GM21576 (cell line): Measurements from ENCODE around the gene GLRA3.
"Not testable (repeated sequence)": the region's sequence is repeated elsewhere in the genome, so short reads cannot be mapped to it uniquely, and the experiment has no call there.

Source experiments
- ATAC-seq: cut with Tn5 transposase; IDR thresholded peaks from one replicate; pipeline ENCODE4 v1.9.1; 2021; ENCODE audit warnings: mild to moderate bottlenecking, moderate library complexity; ENCODE audit not compliant: unreplicated experiment

GLRA3 gene

DNA sequence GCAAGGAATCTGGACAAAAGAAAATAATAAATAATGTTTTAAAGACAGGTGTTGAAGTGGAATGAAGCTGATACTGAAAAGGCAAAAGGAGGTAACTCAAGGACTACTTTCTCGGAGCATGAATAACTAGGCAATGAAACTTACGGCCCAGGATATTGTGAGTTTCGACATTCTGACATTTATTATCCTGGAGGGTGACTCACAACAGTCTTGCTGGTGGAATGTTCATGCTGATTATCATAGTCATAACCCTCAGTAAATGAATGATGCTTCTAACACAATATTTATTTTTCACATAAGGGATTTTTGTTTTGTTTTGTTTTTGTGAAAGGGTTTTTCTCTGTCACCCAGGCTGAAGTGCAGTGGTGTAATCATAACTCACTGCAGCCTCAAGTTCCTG, 159.8 kb downstream of the GLRA3 start:
- ATAC-seq: no peak

DNA sequence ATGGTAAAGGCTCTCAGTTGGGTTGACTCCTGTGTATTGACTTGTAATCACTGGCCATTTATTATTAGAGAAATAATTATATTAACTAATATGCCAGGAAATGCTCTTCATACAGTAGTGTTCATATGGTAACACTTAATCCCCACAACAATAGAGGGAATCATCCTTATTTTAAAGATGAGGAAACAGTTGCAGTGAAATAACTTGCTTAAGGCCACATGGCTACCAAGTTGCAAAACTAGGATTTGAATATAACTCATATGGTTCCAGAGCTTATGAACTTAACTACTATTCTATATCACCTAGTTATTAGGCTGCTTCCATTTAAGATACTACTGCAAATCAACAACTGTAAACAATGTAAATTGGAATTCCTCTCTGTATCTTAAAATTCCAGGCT, 163.2 kb downstream of the GLRA3 start:
- ATAC-seq: no peak

DNA sequence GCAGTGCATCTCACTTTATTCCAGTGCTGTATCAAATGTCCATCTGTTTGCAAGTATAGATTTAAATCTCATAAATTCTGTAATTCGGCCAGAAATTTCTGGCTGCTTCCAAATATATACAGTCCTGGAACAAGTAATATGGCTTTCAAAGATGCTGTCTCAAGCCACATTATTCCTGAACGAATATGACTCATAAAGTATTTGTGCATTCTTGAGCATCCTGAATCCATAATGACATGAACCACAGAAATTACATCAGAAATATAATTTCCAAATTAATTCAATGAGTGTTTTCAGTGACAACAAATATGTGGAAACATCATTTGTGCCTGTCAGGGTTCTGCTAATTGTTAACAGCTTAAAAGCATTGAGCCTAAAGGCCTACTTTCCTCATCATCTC, 165.8 kb downstream of the GLRA3 start:
- no peak for ATAC-seq

DNA sequence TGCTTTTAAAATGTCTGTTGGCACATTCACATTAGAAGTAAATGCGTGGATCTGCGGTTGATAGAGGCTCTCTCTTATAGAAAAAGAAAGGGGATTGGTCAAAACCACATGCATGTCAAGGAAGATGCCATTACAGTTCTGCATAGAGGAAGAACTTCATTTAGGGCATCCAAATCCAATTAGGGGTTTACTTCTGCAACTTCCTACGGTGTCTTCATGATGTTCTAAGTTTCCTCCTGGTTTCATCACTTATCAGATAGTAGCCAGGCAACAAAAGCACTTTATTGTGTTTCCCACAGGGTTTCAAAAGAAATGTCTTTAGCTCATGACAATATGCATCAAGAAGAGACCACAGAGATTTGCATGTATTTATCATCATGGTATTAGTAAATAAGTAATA, 170.8 kb downstream of the GLRA3 start:
- no peak for ATAC-seq

DNA sequence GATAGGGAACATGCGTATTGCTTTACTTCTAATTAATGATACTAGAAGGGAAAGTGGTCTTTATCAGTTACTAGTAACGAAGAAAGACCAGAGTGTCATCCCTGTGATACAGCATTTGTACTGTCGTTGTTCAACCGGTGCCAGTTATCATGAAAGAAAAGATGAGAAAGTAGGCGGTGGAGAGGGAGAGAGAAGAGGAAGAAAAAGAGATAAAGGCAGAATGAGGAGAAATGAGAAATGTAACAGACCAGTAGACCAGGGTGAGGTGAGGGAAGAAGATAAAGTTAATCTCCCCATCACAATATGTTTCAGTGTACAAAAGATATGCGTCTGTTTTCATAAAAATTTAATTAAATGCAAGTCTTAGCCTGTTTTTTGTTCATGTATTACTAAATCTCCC, 171.6 kb downstream of the GLRA3 start:
- ATAC-seq: no peak

DNA sequence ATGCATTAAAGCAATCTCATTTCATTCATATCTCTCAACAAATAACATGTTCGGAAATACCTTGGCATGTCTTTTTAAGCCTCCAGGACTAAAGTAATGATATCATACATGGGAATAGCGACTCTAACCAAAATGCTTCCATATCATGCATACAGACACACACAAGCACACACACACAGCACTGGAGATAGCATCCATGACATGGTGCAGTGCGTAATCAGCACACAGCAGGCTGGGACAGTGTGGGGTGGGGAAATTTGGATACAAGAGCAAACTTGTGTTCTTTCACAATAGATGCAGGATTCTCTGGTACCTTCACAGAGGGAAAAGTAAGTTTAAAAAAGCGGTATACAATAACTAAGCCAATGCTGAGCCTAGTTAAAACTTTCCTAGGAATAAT, 174.4 kb downstream of the GLRA3 start:
- ATAC-seq: no peak

DNA sequence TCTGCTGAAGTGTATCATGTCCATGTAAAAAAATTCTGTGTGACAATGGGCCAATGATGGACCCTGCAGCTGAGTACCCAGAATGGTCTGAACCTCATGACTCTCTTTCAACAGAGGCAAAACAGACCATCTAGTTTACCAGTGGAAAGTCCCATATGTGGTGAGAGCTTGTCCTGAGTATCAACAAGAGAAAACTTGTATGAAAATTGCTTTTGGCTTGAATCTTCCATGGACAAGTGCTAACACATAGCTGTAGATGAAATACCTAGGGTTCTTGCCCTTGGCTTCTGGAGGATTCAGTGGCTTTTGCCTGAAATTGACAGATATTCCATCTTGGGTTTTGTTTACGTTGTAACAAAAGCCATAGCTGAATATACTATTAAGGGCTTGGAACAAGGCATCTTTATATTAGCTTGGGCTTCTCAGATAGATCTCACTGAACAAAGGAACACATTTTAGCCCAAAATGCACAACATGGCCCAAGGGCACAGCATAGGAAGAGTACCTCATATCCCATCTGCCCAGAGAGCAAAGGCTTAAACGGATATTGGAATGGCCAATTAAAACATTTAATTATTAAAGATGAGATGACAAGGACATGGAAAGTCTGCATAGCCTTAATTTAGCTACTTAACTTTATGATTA, 178.2 kb downstream of the GLRA3 start:
- no peak for ATAC-seq

DNA sequence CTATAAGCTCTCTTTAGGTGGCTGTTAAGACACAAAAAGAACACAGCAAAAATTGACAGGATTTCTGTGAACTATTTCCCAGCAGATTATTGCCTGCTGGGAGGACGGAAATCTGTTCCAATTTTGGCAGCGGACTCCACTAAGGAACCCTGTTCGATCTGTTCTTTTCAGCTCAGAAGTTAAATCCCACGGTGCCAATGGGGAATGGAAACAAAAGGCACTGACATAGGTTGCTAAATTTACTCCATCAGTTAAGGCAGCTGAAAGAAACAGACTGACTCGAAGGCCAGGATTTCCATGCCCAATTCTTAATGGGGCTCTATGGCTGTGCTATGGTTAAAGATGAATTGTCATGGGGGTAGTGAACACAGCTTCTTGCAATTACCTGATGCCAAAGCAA, 180.2 kb downstream of the GLRA3 start:
- ATAC-seq: no peak

DNA sequence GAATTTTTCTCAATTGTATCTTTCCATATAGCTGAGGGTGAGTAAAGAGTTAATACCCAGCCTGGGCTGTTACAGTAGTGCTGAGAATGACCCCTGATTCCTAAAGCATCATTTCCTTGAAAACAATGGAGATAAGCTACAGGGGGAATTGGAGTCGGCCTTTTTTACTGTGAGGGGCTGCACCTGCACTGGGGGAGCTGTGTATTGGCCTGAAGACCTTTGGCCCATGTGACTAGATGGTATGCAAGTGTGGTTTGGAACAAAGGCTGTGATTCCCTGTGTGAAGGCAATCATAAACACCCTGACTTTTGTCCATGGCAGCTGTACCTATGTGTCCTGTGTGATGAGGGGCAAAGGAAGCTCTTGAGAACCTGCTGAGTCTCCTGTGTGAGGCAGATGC, 182.7 kb downstream of the GLRA3 start:
- ATAC-seq: no peak

DNA sequence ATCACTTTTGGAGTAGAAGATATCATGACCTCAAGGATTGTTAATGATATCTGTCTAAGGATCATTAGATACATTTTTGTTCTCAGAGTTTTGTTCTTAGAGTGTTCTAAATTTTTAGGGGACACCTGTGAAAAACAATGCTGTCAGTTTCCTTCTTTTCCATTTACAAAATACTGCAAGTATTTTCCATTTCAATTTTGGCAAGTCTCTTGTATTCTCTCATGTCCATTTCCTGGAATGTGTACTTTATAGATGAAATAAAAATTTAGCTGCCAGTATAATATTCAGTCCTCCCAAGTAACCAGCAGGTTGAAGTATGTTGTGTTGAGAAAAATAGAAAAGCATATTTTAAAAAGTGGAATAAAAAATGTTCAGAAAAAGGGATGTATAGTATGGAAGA, 188.9 kb downstream of the GLRA3 start:
- no peak for ATAC-seq

DNA sequence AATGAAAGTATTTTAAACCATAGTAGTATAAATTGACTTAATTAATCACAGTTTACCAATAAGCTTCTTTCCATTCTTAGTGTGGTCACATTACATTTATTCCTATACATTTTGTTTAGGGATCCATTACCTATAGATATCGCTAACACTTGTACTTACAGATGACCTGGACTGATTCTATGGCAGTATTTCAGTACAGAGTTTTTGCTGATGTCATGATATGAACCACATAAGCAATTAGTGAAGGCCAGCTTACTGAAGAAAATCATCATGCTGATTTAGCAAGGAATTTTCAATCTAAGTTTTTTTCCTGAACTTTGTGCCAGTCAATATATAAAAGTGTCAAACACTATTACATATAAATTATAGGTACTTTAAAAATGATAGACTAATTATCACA, 193.3 kb downstream of the GLRA3 start:
- no peak for ATAC-seq

DNA sequence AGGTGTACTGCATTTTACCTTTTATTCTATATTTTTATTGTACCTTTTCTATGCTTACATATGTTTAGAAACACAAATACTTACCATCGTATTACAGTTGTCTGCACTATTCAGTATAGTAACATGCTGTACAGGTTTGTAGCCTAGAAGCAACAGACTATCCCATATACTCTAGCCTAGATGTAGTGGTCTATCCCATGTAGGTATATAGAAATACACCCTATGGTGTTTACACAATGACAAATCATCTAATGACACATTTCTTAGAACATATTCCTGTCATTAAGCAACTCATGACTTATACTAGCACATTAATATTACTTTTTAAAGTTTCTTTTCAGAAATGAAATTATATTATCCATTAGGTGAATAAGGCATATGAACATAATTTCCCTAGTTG, 195.6 kb downstream of the GLRA3 start:
- ATAC-seq: no peak

DNA sequence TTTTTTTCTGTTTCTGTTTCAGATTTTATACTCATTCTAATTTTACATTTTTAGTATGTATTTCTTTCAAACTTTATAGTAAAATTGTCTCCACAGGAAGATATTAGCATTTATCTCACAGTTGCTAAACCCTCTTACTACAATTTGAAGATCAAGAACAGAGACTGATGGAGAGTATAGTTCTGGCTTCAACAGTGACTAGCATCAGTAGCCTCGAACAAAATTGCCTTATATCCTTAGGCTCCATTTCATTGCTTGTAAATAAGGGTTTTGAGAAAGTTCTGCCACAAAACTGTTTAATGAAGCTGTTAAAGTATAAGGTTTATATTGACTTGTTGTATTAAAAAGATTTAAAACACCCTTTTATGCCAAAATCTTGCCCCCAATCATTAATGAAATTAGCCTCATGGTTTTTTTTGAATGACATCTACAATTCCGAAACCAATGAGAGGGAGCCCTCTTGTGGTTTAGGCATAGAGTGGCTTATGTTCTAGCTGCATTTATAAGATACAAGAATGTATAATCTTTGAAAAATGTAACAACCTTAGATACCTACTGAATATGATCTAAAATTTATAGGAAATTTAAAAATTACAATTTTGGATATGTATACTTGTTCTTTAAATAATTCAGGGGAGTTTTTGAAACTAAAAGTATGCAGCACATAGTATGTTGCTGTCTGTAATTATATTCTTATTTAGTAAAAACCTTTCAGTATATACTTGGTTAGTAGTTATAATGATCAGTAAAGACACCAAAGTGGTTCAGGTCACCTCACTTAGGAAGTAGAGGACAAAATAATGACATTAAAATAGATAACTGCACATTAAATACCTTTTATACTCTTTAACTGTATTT, 196.9 kb downstream of the GLRA3 start:
- no peak for ATAC-seq

DNA sequence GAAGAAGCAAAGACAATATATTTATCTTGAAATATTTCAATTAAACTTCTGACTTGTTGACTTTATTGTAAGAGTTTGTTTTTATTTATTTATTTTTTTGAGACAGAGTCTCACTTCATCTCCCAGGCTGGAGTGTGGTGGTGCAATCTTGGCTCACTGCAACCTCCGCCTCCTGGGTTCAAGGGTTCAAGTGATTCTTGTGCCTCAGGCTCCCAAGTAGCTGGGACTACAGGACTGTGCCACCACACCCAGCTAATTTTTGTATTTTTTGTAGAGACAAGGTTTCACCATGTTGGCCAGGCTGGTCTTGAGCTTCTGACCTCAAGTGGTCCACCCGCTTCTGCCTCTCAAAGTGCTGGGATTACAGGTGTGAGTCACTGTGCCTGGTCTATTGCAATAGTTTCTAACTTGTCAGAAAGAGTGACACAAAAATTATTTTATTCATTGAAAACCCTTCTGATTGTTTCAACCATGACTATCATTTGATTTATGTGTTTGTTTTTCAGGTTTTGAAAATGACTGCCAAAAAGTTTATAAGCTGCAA, 199.1 kb downstream of the GLRA3 start:
- ATAC-seq: not testable (repeated sequence)

DNA sequence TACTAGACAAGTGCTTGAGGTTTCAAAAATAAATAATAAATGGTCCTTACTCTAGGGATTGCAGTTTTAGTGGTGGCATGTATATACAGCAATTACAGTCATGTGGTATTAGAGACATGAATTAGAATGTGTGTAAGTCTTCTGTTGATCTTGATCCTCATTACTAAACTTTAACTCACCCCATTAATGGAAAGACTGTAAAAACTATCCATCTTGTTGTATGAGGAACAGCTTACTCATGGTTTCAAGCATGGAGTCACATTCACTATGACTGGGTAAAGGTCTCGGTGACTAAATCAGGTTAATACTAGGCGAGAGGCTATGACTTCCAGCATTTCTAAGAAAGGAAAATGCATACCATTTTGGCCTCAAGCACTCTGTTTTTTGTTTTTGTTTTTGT, 199.8 kb downstream of the GLRA3 start:
- no peak for ATAC-seq

DNA sequence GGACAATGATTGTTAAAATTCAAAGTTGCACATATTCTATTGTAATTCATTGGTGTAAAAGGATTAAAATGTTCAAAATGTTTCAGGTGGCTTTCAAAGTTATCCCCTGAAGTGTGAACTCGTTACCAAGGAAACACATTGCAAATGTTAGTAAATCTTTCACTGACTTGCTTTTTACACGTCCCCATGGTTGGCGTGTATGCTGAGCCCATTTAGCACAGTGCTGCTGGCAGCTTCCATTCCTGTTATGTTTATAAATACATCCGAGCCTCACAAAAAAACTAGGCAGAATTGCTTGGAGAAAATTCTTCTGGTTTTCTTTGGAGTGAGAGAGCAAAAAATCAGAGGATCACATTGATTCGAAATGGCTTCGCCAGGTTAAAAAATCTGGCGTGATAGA, 200.9 kb downstream of the GLRA3 start:
- no peak for ATAC-seq

DNA sequence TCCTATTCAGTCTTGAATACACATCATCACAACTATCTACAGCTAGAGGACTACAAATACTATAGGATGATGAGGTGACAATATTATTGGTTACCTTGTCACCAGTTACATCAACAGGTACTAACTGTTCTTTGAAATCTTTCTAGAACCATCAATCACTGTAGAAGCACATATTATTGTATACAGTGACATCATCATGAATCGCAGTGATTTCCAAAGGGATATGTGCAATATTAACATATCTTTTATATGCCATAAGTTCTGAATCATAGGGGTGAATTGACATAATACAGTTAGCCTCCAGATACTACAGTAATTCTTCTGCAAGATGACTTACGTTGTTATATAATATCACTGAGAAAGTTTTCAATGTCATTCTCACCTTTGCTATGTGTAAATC, 201.6 kb downstream of the GLRA3 start:
- ATAC-seq: no peak

DNA sequence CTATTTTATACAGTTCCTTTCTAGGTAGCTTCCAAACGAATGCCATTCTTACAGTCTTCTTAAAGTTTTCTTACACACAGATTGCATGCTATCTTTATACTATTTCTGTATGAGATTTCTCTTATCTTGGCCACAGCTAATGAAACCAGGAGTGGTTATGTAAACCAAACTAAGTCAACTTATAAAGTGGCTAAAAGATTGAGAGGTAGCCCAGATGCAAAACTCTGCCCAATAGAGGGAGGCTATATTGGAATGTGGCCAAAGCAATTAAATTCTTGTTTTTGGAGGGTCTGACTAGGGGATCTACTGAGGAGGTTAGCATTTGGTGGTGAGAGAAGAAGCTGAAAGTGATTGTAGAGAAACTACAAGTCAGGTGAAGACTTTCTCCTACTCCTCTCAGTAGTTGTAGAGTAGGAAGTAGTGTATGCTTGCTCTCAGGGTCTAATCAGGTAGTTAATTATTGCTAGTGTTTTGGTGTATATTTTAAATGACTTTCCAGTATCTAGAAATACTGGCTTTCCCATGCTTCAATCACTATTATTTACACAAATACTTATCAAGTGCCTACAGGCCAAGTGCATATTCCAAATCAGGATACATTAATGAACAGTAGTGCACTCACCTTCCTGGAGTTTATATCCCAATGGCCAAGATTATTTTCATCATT, 202.6 kb downstream of the GLRA3 start:
- ATAC-seq: no peak

DNA sequence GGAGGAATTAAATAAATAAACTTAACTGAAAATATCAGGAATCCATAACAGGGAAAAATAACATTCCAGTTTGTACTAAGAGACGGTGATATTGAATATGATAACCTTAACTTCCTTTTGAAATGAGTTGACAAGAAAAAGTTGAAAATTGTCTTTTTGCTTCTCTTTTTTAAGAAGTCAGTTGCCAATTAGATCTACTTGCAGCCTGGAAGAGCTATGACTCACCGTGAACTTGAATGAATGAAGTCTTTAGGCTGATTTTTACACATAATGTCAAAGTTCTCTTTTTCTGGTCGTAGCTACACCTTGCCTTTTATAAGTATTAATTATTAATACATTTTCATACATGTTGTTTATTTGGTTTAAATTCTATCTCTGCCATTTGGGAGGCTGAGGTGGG, 212.4 kb downstream of the GLRA3 start:
- no peak for ATAC-seq

DNA sequence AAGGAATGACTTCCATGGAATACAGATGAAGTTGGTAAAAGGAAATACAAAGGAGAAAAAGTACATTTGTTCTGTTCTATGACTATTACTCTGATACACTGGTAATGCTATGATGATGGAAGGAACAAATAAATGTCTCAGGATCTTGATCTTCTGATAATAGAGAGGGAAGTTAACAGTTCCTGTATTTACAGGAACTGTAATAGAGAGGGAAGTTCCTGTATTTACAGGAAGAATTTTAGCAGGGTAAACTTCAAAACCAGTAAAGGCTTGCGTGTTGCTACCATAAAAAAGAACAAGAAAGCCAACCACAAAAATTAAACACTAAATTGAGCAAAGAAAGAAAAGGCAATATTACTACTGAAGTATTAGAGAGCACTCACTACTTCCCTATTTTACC, 215.1 kb downstream of the GLRA3 start:
- ATAC-seq: no peak

DNA sequence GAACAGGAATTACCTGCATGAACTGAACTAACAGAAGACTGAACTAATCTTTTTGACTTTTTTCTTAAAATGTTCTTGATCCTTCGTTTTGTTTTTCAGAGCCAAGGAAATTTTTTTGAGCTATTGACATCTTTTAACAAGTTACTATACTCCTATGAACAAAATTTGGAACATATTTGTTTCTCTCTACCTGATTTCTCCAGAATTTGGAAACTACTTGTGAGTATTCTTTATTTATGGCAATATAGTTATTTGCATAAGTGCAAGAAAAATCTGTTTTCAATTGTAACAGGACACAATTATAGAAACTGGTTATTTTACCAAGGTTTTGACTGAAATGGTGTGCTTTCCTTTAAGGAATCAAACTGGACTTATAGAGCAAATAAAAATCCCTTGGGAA, 217.3 kb downstream of the GLRA3 start:
- ATAC-seq: no peak

DNA sequence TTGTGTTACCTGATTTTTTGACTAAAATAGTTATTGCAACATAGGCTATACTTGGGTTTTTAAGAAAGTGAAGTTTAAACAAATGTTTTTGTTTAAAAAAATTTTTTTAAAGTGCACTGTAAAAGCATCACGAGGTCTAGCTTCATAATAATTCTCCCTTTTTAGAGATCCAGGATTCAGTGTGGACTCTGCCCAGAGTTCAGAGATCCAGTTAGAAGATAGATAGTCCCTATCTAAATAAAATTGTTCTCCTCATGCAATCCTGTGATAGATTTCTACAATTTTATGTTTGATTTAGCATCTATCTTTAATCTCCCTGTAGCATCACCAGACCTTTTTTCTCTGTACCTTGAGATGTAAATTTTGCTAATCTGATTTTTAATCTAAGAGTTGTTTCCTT, 221.3 kb downstream of the GLRA3 start:
- no peak for ATAC-seq
